Measurements from ENCODE around the gene GPR146. TPM values are rescaled to one million over a fixed set of nuclear protein-coding genes. Genes with fewer than 3 reads are reported as not detected.

GPR146 gene
- total RNA-seq, 1 experiment from 2014 or later: 1.8 TPM

GRCh38 chr7:1046722-1047679, 2.7 kb downstream of the GPR146 start:
- ChIA-PET POLR2A (no interaction called here), CTCF (no interaction called here)
- Mint-ChIP-seq H3K9me3 (ENCODE audit: unreplicated experiment) (no peaks in the 10 kb centered on the region), H3K36me3 (ENCODE audit: insufficient read depth, unreplicated experiment) (peaks cover 8% of the 10 kb centered on the region), H3K27ac (ENCODE audit: unreplicated experiment) (no peak overlapping the region), H3K27me3 (ENCODE audit: insufficient read depth, unreplicated experiment) (no peaks in the 10 kb centered on the region), H3K4me1 (ENCODE audit: low read depth, unreplicated experiment) (peaks cover 18% of the 10 kb centered on the region), H3K4me3 (ENCODE audit: unreplicated experiment) (no peak overlapping the region)
- BruUV-seq (replicated peaks): no TSS peak
- Histone ChIP-seq H3K27me3 (replicated peaks; ENCODE audit: control insufficient read depth, insufficient read depth, low read length) (no peaks in the 10 kb centered on the region), H3K9me3 (no peaks in the 10 kb centered on the region), H3K4me3 (ENCODE audit: low read depth, low read length) (no peak overlapping the region), H3K36me3 (ENCODE audit: control insufficient read depth, insufficient read depth, low read length) (no peaks in the 10 kb centered on the region; the same call in none of the 2 replicates), H3K4me1 (peaks cover 29% of the 10 kb centered on the region)
- DNase-seq: no peak
- no peak for TF ChIP-seq CTCF (IDR thresholded peaks at IDR 0.05; ENCODE audit: insufficient read depth in 1 of 2, low read depth in 1 of 2, low read length in 1 of 2, severe bottlenecking in 1 of 2, unreplicated experiment in 1 of 2)
- intact Hi-C loops (cut with micrococcal nuclease; ENCODE audit: unreplicated experiment): no loop called here

GRCh38 chr7:1049006-1049741, 4.8 kb downstream of the GPR146 start:
- ChIA-PET CTCF (no interaction called here), POLR2A (no interaction called here)
- intact Hi-C loops (cut with micrococcal nuclease; ENCODE audit: unreplicated experiment): no loop called here
- no peak for DNase-seq
- Histone ChIP-seq H3K27me3 (replicated peaks; ENCODE audit: control insufficient read depth, insufficient read depth, low read length) (no peaks in the 10 kb centered on the region), H3K4me3 (ENCODE audit: low read depth, low read length) (no peak overlapping the region), H3K9me3 (no peaks in the 10 kb centered on the region), H3K36me3 (ENCODE audit: control insufficient read depth, insufficient read depth, low read length) (no peaks in the 10 kb centered on the region; the same call in 1 of the 2 replicates), H3K4me1 (peaks cover 21% of the 10 kb centered on the region)
- no peaks in the 10 kb centered on the region for H3K27me3 Mint-ChIP-seq (ENCODE audit: insufficient read depth, unreplicated experiment)
- H3K27ac Mint-ChIP-seq (ENCODE audit: unreplicated experiment): no peak overlapping the region
- peaks cover 18% of the 10 kb centered on the region for H3K4me1 Mint-ChIP-seq (ENCODE audit: low read depth, unreplicated experiment)
- no peak overlapping the region for H3K4me3 Mint-ChIP-seq (ENCODE audit: unreplicated experiment)
- TF ChIP-seq CTCF (IDR thresholded peaks at IDR 0.05; ENCODE audit: insufficient read depth in 1 of 2, low read depth in 1 of 2, low read length in 1 of 2, severe bottlenecking in 1 of 2, unreplicated experiment in 1 of 2): no peak
- BruUV-seq (replicated peaks): no TSS peak
- H3K36me3 Mint-ChIP-seq (ENCODE audit: insufficient read depth, unreplicated experiment): peaks cover 6% of the 10 kb centered on the region
- H3K9me3 Mint-ChIP-seq (ENCODE audit: unreplicated experiment): no peaks in the 10 kb centered on the region

GRCh38 chr7:1049801-1050200, 5.5 kb downstream of the GPR146 start:
- peaks cover 19% of the 10 kb centered on the region for H3K4me1 ChIP-seq
- no peaks in the 10 kb centered on the region; the same call in 1 of the 2 replicates for H3K36me3 ChIP-seq (ENCODE audit: control insufficient read depth, insufficient read depth, low read length)
- no peaks in the 10 kb centered on the region for H3K9me3 ChIP-seq
- DNase-seq: no peak
- peaks cover 6% of the 10 kb centered on the region for H3K36me3 Mint-ChIP-seq (ENCODE audit: insufficient read depth, unreplicated experiment)
- H3K4me1 Mint-ChIP-seq (ENCODE audit: low read depth, unreplicated experiment): peaks cover 18% of the 10 kb centered on the region
- no peak overlapping the region for H3K4me3 ChIP-seq (ENCODE audit: low read depth, low read length)
- ChIA-PET POLR2A (no interaction called here), CTCF (no interaction called here)
- H3K4me3 Mint-ChIP-seq (ENCODE audit: unreplicated experiment): no peak overlapping the region
- H3K27me3 ChIP-seq (replicated peaks; ENCODE audit: control insufficient read depth, insufficient read depth, low read length): no peaks in the 10 kb centered on the region
- no peaks in the 10 kb centered on the region for H3K27me3 Mint-ChIP-seq (ENCODE audit: insufficient read depth, unreplicated experiment)
- no peaks in the 10 kb centered on the region for H3K9me3 Mint-ChIP-seq (ENCODE audit: unreplicated experiment)
- intact Hi-C loops (cut with micrococcal nuclease; ENCODE audit: unreplicated experiment): no loop called here
- no peak for TF ChIP-seq CTCF (IDR thresholded peaks at IDR 0.05; ENCODE audit: insufficient read depth in 1 of 2, low read depth in 1 of 2, low read length in 1 of 2, severe bottlenecking in 1 of 2, unreplicated experiment in 1 of 2)
- no peak overlapping the region for H3K27ac Mint-ChIP-seq (ENCODE audit: unreplicated experiment)
- no TSS peak for BruUV-seq (replicated peaks)
